HG03108 (cell line): ENCODE results near the gene MCEE.
"Not testable (repeated sequence)": the region's sequence is repeated elsewhere in the genome, so short reads cannot be mapped to it uniquely, and the experiment has no call there.

Source experiments
- ATAC-seq: cut with Tn5 transposase; IDR thresholded peaks from one replicate; pipeline ENCODE4 v1.9.1; 2021; ENCODE audit warnings: moderate library complexity; ENCODE audit not compliant: unreplicated experiment

Gene MCEE

GRCh38 chr2:71129114-71129901, 721 bp downstream of the MCEE start:
- no peak for ATAC-seq

DNA sequence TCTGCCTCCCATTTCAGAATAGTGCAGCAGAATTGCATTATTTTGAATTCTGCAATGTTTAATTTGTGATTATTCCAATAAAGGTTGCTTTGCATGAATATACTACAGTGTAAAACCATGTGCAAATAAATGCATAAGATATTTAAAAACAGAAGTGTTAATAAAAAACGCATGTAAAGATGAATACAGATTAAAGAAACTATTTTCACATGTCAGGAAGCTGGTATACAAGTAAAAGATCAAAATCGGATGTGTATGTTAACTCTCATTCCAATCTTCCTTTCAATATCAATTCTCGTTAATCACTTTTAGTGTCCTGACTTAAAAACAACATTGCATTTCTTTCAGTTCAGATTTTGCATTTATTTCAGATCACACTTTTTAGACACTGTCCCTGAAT, 3.1 kb downstream of the MCEE start:
- ATAC-seq, result no peak

GRCh38 chr2:71125506-71126294, 4.3 kb downstream of the MCEE start:
- ATAC-seq, result no peak

DNA sequence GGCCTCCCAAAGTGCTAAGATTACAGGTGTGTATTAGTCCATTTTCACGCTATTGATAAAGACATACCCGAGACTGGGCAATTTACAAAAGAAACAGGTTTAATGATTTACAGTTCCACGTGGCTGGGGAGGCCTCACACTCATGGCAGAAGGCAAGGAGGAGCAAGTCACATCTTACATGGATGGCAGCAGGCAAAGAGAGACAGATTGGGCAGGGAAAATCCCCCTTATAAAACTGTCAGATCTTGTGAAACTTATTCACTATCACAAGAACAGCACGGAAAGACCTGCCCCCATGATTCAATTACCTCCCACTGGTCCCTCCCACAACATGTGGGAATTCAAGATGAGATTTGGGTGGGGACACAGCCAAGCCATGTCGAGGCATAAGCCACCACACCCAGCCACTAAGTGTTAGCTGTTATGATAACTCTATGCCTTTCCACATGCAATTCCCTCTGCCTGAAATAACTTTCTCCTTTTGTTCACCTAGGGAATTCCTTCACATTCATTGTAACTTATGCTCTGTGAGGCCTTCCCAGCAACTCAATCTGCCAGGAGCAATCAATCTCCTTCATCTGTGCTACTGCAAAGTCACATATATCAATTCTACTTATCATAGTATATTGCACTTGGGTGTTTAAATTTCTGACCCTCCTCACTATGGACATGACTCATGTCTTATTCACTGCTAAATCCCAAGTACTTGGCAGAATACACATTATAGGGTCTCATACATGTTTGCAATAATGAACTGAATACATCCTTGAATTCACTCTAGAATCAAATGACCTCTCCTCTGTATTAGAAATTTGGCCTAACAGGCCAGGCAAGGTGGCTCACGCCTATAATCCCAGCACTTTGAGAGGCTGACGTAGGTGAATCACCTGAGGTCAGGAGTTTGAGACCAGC, 7.4 kb downstream of the MCEE start:
- no peak for ATAC-seq

- no peak for ATAC-seq
Measured at GRCh38 chr2:71121479-71121878, 8.6 kb downstream of the MCEE start.

DNA sequence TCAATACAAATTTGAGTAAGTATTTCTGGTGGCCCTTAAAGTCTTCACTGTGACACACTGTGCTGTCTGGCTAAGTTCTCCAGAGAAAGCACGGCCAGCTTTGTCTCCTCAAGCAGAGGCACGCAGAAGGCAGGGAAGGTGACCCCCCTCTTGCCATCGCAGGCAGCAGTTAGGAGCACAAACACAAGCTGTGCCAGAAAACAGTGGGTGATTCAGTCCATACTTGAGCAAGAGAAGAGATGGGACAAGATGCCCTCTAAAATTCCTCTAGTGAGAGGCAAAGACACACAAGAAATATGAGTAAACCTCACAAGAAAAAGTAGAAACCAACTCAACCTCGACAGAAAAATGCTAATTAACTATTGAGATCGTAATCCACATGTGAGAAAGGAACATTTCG, 9.8 kb downstream of the MCEE start:
- ATAC-seq, result no peak

GRCh38 chr2:71117063-71117462, 13.0 kb downstream of the MCEE start:
- no peak for ATAC-seq

GRCh38 chr2:71113843-71114242, 16.2 kb downstream of the MCEE start:
- no peak for ATAC-seq

- ATAC-seq, result no peak
Measured at GRCh38 chr2:71108091-71108490, 21.9 kb downstream of the MCEE start.

GRCh38 chr2:71106463-71106862, 23.6 kb downstream of the MCEE start:
- not testable (repeated sequence) for ATAC-seq

DNA sequence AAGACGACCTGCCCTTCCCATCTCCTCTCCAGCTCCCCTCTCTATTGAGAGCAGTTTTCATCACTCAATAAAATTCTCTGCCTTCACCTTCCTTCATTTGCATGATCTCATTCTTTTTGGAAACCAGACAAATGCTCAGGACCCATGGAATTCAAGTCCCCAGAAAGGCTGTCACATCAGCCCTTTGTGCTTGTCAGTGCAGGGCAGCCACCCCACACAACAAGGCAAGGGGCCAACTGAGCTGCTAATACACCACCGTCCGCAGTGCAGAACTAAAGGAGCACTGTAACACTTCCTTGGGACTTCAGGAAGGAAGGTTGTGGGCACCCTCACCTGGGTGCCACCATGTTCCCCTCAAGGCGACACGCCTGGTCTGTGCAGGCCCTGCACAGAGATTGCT, 26.2 kb downstream of the MCEE start:
- ATAC-seq, result no peak

DNA sequence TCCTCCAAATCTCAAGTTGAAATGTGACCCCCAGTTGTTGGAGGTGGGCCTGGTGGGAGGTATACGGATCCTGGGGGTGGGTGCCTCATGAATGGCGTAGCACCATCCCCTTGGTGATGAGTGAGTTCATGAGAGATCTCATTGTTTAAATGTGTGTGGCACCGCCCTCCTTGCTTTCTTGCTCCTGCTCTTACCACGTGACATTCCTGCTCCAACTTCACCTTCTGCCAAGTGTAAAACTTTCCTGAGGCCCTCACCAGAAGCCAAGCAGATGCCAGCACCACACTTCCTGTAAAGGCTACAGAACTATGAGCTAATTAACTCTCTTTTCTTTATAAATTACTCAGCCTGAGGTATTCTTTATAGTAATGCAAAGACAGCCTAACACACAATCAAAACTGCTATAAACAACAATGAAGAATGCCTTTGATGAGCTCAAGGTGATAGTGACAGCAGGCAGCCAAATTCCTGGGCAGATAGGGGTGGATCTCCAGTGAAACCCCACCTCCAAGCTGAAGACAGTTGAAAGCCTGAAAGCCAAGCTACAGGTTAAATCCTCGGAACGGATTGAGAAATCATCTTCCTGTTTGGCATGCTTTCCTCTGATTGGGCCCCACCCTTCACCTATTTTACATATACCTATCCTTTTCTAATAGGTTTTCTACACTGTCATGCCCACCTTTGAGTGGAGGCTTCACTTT, 26.9 kb downstream of the MCEE start:
- ATAC-seq, result no peak

DNA sequence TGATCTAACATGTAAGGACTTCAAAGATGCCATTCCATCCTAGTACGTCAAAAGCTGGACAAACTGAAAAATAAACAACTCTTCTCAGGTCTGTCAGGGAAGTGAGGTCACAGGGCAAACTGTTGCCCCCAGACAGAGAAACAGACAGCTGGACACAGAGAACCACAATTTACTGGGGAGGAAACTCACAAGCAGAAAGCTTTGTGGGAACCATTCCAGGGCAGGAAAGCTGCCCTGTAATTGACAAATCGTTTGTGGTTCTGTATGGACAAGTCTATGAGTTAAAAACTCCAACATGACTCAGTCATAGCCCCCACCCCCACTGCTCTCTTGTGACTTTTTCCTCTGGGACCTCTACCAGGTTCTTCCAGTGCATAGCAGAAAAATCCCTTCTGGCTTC, 28.4 kb downstream of the MCEE start:
- ATAC-seq, result no peak

- no peak for ATAC-seq
Measured at GRCh38 chr2:71100195-71100964, 29.6 kb downstream of the MCEE start.

GRCh38 chr2:71092491-71093260, 37.4 kb downstream of the MCEE start:
- ATAC-seq, result not testable (repeated sequence)

GRCh38 chr2:71091808-71092207, 38.2 kb downstream of the MCEE start:
- not testable (repeated sequence) for ATAC-seq

DNA sequence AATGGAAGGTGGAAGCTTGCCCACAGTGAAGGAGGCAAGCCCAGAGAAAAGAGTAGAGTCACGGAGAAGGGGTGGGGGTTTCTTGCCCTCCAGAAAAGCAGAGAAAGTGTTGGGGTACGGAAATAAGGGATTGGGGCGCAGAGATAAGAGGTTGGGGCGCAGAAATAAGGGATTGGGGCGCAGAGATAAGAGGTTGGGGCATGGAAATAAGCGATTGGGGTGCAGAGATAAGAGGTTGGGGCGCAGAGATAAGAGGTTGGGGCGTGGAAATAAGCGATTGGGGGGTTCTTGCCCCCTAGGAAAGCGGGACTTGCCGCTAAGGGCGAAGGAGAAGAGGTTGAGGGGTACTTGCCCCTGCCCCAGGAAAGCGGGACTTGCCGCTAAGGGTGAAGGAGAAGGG, 40.6 kb downstream of the MCEE start:
- ATAC-seq, result not testable (repeated sequence)

GRCh38 chr2:71085325-71086003, 44.6 kb downstream of the MCEE start:
- not testable (repeated sequence) for ATAC-seq
